G401 (cell line): ENCODE results near the gene IRS1. TPM values are rescaled to one million over a fixed set of nuclear protein-coding genes. Genes with fewer than 3 reads are reported as not detected.

Source experiments
- DNase-seq: peaks from one replicate; pipeline ENCODE4 v3.0.0-alpha.2; 2015; ENCODE audit warnings: low spot score
- in situ Hi-C: cut with HindIII; loops from 2 replicates; pipeline ENCODE4 v1.10.0; 2016; ENCODE audit warnings: low sequenced_read_pairs, mixed read lengths
- total RNA-seq: library from RNA; depleted of rRNA; stranded (reverse); fragments of >200 nt; shearing (Covaris generic); gene quantifications from 2 replicates; pipeline ENCODE4 v1.2.3, GENCODE V29; 2014

IRS1 gene
- total RNA-seq, 1 experiment from 2014 or later: 24.6 TPM

GRCh38 chr2:226766352-226767055 is 33.1 kb downstream of the IRS1 start:
- DNase-seq: no peak
- in situ Hi-C loops: no loop called here

GRCh38 chr2:226763320-226763719 is 36.3 kb downstream of the IRS1 start:
- in situ Hi-C loops: no loop called here

GRCh38 chr2:226761195-226761583 is 38.4 kb downstream of the IRS1 start:
- no peak for DNase-seq
- in situ Hi-C loops: no loop called here

More at GRCh38 chr2:226763320-226763719, 36.3 kb downstream of the IRS1 start:
- peak; percentile 76 for DNase-seq

- in situ Hi-C loops: no loop called here
- no peak for DNase-seq
Observed at GRCh38 chr2:226760412-226761194, 39.0 kb downstream of the IRS1 start.

GRCh38 chr2:226759768-226760167 is 39.9 kb downstream of the IRS1 start:
- DNase-seq: no peak
- in situ Hi-C loops: no loop called here

- DNase-seq: no peak
- in situ Hi-C loops: no loop called here
Observed at GRCh38 chr2:226758921-226759640, 40.5 kb downstream of the IRS1 start.

- in situ Hi-C loops: no loop called here
- no peak for DNase-seq
Observed at GRCh38 chr2:226756131-226756530, 43.5 kb downstream of the IRS1 start.

- no peak for DNase-seq
- in situ Hi-C loops: no loop called here
Observed at GRCh38 chr2:226755631-226756030, 44.0 kb downstream of the IRS1 start.

GRCh38 chr2:226754821-226755604 is 44.6 kb downstream of the IRS1 start:
- in situ Hi-C loops: no loop called here
- DNase-seq: no peak

- no peak for DNase-seq
- in situ Hi-C loops: no loop called here
Observed at GRCh38 chr2:226752887-226753286, 46.7 kb downstream of the IRS1 start.

GRCh38 chr2:226747288-226747687 is 52.3 kb downstream of the IRS1 start:
- DNase-seq: no peak
- in situ Hi-C loops: no loop called here

GRCh38 chr2:226746196-226746800 is 53.3 kb downstream of the IRS1 start:
- in situ Hi-C loops: no loop called here
- no peak for DNase-seq

- no peak for DNase-seq
Observed at GRCh38 chr2:226743915-226744314, 55.7 kb downstream of the IRS1 start.

GRCh38 chr2:226742347-226742746 is 57.3 kb downstream of the IRS1 start:
- in situ Hi-C loops: no loop called here
- peak; percentile 91 for DNase-seq

More at GRCh38 chr2:226743915-226744314, 55.7 kb downstream of the IRS1 start:
- in situ Hi-C loops: no loop called here

- in situ Hi-C loops: no loop called here
Observed at GRCh38 chr2:226740039-226740648, 59.5 kb downstream of the IRS1 start.

GRCh38 chr2:226739545-226740030 is 60.0 kb downstream of the IRS1 start:
- in situ Hi-C loops: no loop called here
- no peak for DNase-seq

More at GRCh38 chr2:226740039-226740648, 59.5 kb downstream of the IRS1 start:
- DNase-seq: no peak

GRCh38 chr2:226738821-226739544 is 60.6 kb downstream of the IRS1 start:
- in situ Hi-C loops: no loop called here
- peak; percentile 34 for DNase-seq
